Measurements from ENCODE around the gene VEGFA. TPM values are rescaled to one million over a fixed set of nuclear protein-coding genes. Genes with fewer than 3 reads are reported as not detected.

VEGFA gene
- polyA plus RNA-seq, 3 donors: 19.0 to 454 (median 32.0) TPM

- peaks cover 4 to 17% (median 12%) of the 10 kb centered on the region in 7 donors for H3K9me3 Mint-ChIP-seq
- Histone ChIP-seq H4K20me1 (ENCODE audit: insufficient read depth, low read length) (no peaks in the 10 kb centered on the region), H3K27me3 (ENCODE audit: control insufficient read depth in 2 of 2, insufficient read depth in 2 of 2, low read length in 2 of 2) (no peaks in the 10 kb centered on the region), H3K9me3 (replicated peaks in 1 of 2; ENCODE audit: control insufficient read depth in 1 of 2, insufficient read depth in 1 of 2, low read length in 2 of 2) (peaks cover 0 to 8% of the 10 kb centered on the region in 2 donors), H3K27ac (ENCODE audit: low read depth in 1 of 2, low read length in 2 of 2) (no peak overlapping the region), H3K4me1 (ENCODE audit: control insufficient read depth in 1 of 2, insufficient read depth in 2 of 2, low read length in 2 of 2) (peaks cover 10% of the 10 kb centered on the region in 2 donors), H3K9ac (ENCODE audit: insufficient read depth, low read length, poor library complexity, severe bottlenecking) (no peak overlapping the region), H3K4me2 (replicated peaks; ENCODE audit: extremely low read depth, low read length, poor library complexity, severe bottlenecking) (no peak overlapping the region), H3K36me3 (replicated peaks in 1 of 2; ENCODE audit: control insufficient read depth in 1 of 2, insufficient read depth in 2 of 2, low read length in 2 of 2) (no peaks in the 10 kb centered on the region), H3K4me3 (replicated peaks in 1 of 3; ENCODE audit: low read depth in 2 of 3, low read length in 3 of 3) (no peak overlapping the region), H3K79me2 (ENCODE audit: insufficient read depth, low read length) (no peaks in the 10 kb centered on the region), H2AFZ (ENCODE audit: insufficient read depth, low read depth, low read length, poor library complexity, severe bottlenecking) (no peak overlapping the region)
- WGBS (ENCODE audit: insufficient coverage): no CpG with 5 or more reads among the region's 2 CpGs
- DNase-seq: no peak
- H3K4me1 Mint-ChIP-seq: peaks cover 20% of the 10 kb centered on the region
- intact Hi-C loops (cut with micrococcal nuclease): no loop called here
- no peak overlapping the region for H3K4me3 Mint-ChIP-seq
- peaks cover 4 to 29% (median 10%) of the 10 kb centered on the region in 3 donors for H3K27me3 Mint-ChIP-seq (ENCODE audit: low read depth in 3 of 3)
- TF ChIP-seq, protein P1, sequence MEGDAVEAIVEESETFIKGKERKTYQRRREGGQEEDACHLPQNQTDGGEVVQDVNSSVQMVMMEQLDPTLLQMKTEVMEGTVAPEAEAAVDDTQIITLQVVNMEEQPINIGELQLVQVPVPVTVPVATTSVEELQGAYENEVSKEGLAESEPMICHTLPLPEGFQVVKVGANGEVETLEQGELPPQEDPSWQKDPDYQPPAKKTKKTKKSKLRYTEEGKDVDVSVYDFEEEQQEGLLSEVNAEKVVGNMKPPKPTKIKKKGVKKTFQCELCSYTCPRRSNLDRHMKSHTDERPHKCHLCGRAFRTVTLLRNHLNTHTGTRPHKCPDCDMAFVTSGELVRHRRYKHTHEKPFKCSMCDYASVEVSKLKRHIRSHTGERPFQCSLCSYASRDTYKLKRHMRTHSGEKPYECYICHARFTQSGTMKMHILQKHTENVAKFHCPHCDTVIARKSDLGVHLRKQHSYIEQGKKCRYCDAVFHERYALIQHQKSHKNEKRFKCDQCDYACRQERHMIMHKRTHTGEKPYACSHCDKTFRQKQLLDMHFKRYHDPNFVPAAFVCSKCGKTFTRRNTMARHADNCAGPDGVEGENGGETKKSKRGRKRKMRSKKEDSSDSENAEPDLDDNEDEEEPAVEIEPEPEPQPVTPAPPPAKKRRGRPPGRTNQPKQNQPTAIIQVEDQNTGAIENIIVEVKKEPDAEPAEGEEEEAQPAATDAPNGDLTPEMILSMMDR (IDR thresholded peaks at IDR 0.05): no peak
- H3K27ac Mint-ChIP-seq: no peak overlapping the region
- H3K36me3 Mint-ChIP-seq: peaks cover 3 to 5% of the 10 kb centered on the region in 2 donors
Observed at GRCh38 chr6:43735642-43736199, 34.3 kb upstream of the VEGFA start.

GRCh38 chr6:43736211-43736786, 33.7 kb upstream of the VEGFA start:
- H3K4me3 ChIP-seq (replicated peaks in 1 of 3; ENCODE audit: low read depth in 2 of 3, low read length in 3 of 3): no peak overlapping the region
- H3K9ac ChIP-seq (ENCODE audit: insufficient read depth, low read length, poor library complexity, severe bottlenecking): no peak overlapping the region
- Mint-ChIP-seq H3K9me3 (peaks cover 2 to 11% (median 6%) of the 10 kb centered on the region in 7 donors), H3K27ac (no peak overlapping the region), H3K36me3 (peaks cover 3 to 5% of the 10 kb centered on the region in 2 donors), H3K27me3 (ENCODE audit: low read depth in 3 of 3) (peaks cover 4 to 27% (median 10%) of the 10 kb centered on the region in 3 donors), H3K4me1 (peaks cover 24% of the 10 kb centered on the region), H3K4me3 (no peak overlapping the region)
- no peak overlapping the region for H3K27ac ChIP-seq (ENCODE audit: low read depth in 1 of 2, low read length in 2 of 2)
- no peaks in the 10 kb centered on the region for H4K20me1 ChIP-seq (ENCODE audit: insufficient read depth, low read length)
- no peaks in the 10 kb centered on the region for H3K36me3 ChIP-seq (replicated peaks in 1 of 2; ENCODE audit: control insufficient read depth in 1 of 2, insufficient read depth in 2 of 2, low read length in 2 of 2)
- H3K4me1 ChIP-seq (ENCODE audit: control insufficient read depth in 1 of 2, insufficient read depth in 2 of 2, low read length in 2 of 2): peaks cover 10 to 14% of the 10 kb centered on the region in 2 donors
- TF ChIP-seq, protein P1 (IDR thresholded peaks at IDR 0.05): no peak
- intact Hi-C loops (cut with micrococcal nuclease): no loop called here
- no peaks in the 10 kb centered on the region for H3K79me2 ChIP-seq (ENCODE audit: insufficient read depth, low read length)
- H2AFZ ChIP-seq (ENCODE audit: insufficient read depth, low read depth, low read length, poor library complexity, severe bottlenecking): no peak overlapping the region
- DNase-seq: no peak
- no peaks in the 10 kb centered on the region for H3K27me3 ChIP-seq (ENCODE audit: control insufficient read depth in 2 of 2, insufficient read depth in 2 of 2, low read length in 2 of 2)
- H3K9me3 ChIP-seq (replicated peaks in 1 of 2; ENCODE audit: control insufficient read depth in 1 of 2, insufficient read depth in 1 of 2, low read length in 2 of 2): peaks cover 0 to 2% of the 10 kb centered on the region in 2 donors
- no CpG with 5 or more reads among the region's 2 CpGs for WGBS (ENCODE audit: insufficient coverage)
- no peak overlapping the region for H3K4me2 ChIP-seq (replicated peaks; ENCODE audit: extremely low read depth, low read length, poor library complexity, severe bottlenecking)

All from CD14-positive monocyte (primary cell).